Pancreas (tissue), 10 donors: Measurements from ENCODE around the gene TSHZ2. TPM values are rescaled to one million over a fixed set of nuclear protein-coding genes. Genes with fewer than 3 reads are reported as not detected.

Source experiments
- ATAC-seq, 4 donors: fragments of 200-7000 bp; cut with Tn5 transposase; one replicate each; pipeline versions ENCODE4 v1.8.0 to v1.9.1; 2020; ENCODE audit warnings: mild to moderate bottlenecking in 4 of 4, moderate library complexity in 4 of 4
- DNase-seq, 6 donors: peaks; one replicate each; pipeline ENCODE4 v3.0.0-alpha.2; 2020
- FAIRE-seq: peaks from 2 replicates; lab custom pipeline; 2012; peaks lifted over from hg19 to GRCh38; lab: Jason Lieb, UNC
- H3K27ac ChIP-seq, 4 donors: fragments of 200-600 bp; sonication (generic); 1 replicate in 3 of 4; 2 replicates in 1 of 4; pipeline versions ENCODE4 v1.5.0 to v1.8.0; 2020
- H3K27me3 ChIP-seq, 4 donors: fragments of 200-600 bp; one replicate each; pipeline ENCODE4 v1.8.0; 2021
- H3K36me3 ChIP-seq, 3 donors: fragments of 200-600 bp; sonication (generic) in 1 of 3; one replicate each; pipeline versions ENCODE4 v1.5.0 to v1.8.0; 2020 to 2021
- H3K4me1 ChIP-seq, 3 donors: fragments of 200-600 bp; one replicate each; pipeline ENCODE4 v1.8.0; 2021
- H3K4me3 ChIP-seq, 4 donors: fragments of 200-600 bp; sonication (generic) in 2 of 4; one replicate each; pipeline versions ENCODE4 v1.5.0 to v1.8.0; 2020 to 2021
- H3K9me3 ChIP-seq, 4 donors: fragments of 200-600 bp; one replicate each; pipeline ENCODE4 v1.8.0; 2021
- CTCF ChIP-seq, 4 donors: fragments of 200-600 bp; sonication (generic) in 3 of 4; IDR thresholded peaks; one replicate each; pipeline versions ENCODE4 v1.5.0 to v1.8.0; 2021; ENCODE audit warnings: antibody characterized with exemption in 4 of 4
- WGBS, 2 donors: extraction: QIAGEN DNeasy Blood & Tissue Kit; methylation state at CpG; one replicate each; pipeline ENCODE4 v1.1.7; 2013; 5-methylcytosine and 5-hydroxymethylcytosine counted together
- intact Hi-C, 3 donors: fragments of 100-400 bp; cut with DNase I; formaldehyde crosslinking; loops; one replicate each; pipeline versions ENCODE4 v1.11.1 to v1.14.2; 2022
- polyA plus RNA-seq, 2 donors: library from polyadenylated mRNA; stranded (reverse); fragments of 200-250 nt; gene quantifications; one replicate each; pipeline ENCODE4 v1.2.3, GENCODE V29; 2013
- total RNA-seq, 6 donors: library from RNA; stranded (reverse); fragmentation: NEBNext Ultra II Directional in 4 of 6; extraction: Animal tissue kit (Norgen Biotek cat#: 25700) in 4 of 6; gene quantifications; one replicate each; pipeline versions ENCODE4 v1.2.1 to v1.2.4, GENCODE V29; 2021 to 2023
- donor health status: healthy with polysubstance abuse.
- donor health status: DM: no; HTN: no; CAD: no; lungs with moderate emphysema.
- donor health status: DM: no; HTN: no; CAD: no.
- donor health status: control.
- donor health status: control.
- donor health status: Bipolar disorder and iron deficiency.
- donor health status: DM: yes; HTN: yes; CAD: no.
- donor health status: DM: no; HTN: no; CAD: no.
- donor health status: DM: no; HTN: no; CAD: no.
- donor health status: DM: yes; HTN: yes; CAD: no.

The TSHZ2 gene
- total and polyA plus RNA-seq, 8 donors: 2.2 to 23.5 (median 4.5) TPM

DNA sequence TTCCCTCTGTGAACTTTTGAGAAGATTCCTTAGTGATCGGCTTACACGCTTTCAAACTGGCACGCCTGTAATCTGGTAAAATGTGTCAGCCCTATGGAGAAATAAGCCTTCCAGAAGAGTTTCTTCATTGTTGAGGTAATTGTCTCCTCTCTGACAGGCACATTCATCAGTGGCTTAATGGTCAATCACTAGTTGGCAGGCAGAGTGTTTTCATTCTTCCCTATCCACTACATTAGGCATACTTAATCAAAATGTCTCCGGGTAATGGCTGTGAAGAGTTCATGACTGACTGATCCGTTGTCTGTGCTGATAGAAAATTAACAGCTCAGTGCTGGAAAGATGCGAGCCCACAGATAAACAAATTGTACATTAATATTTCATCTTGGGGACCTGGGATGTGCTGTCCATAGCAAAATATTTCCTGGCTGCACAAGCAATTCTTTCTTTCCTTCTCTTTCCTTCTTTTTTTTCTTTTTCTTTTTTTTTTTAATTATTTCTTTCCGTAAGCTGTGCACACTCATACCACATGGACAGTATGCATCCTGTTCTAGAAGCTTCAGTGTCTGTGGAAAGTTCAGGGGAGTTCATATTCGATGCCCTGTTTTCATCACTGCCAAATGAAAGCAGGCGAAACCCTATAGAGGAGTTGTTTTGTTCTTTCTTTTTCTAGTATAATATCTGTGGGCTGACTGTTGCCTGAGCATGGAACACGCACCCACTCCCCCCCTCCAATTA lies 31.4 kb downstream of the TSHZ2 start:
- Histone ChIP-seq H3K27me3 (no peaks in the 10 kb centered on the region), H3K27ac (no peak overlapping the region), H3K4me1 (no peaks in the 10 kb centered on the region), H3K4me3 (no peak overlapping the region), H3K9me3 (no peaks in the 10 kb centered on the region), H3K36me3 (no peaks in the 10 kb centered on the region)
- ATAC-seq: peak in 2 of 4 donors; percentile 49 to 71
- 71 to 74% methylated on average over 10 of the region's 10 CpGs for WGBS, 2 donors
- no peak for TF ChIP-seq CTCF (IDR thresholded peaks at IDR 0.05)
- DNase-seq: no peak
- no peak for FAIRE-seq
- intact Hi-C loops: no loop called here

DNA sequence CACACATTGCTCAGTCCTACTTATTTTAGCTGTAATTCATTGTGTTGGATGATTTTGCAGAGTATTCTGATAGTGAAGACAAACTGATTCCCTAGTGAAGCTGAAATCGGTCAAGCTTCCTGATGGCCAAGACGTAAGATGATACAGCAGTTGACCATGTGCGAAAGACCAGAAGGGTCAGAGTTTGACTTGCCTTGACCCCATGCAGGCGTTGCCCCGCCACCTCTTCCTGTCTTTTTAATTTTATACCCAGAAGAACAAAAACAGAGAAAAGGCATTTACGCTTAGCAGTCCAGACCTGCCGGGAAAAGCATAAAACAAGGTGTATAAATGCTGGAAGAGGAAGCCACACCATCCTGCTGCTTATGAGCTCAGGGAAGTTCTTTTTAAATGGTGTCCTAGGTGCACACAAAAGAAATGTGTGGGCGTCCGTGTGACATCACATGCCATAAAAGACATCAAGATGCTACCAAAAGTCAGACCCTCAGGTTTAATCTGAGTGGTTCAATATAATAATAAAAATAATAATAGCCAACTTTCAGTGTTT lies 32.2 kb downstream of the TSHZ2 start:
- no peak for FAIRE-seq
- Histone ChIP-seq H3K9me3 (no peaks in the 10 kb centered on the region), H3K36me3 (no peaks in the 10 kb centered on the region), H3K4me3 (no peak overlapping the region), H3K27ac (no peak overlapping the region), H3K4me1 (no peaks in the 10 kb centered on the region), H3K27me3 (no peaks in the 10 kb centered on the region)
- WGBS, 2 donors: 84 to 90% methylated on average over 9 of the region's 9 CpGs
- ATAC-seq: no peak
- no peak for DNase-seq
- no peak for TF ChIP-seq CTCF (IDR thresholded peaks at IDR 0.05)
- intact Hi-C loops: no loop called here

DNA sequence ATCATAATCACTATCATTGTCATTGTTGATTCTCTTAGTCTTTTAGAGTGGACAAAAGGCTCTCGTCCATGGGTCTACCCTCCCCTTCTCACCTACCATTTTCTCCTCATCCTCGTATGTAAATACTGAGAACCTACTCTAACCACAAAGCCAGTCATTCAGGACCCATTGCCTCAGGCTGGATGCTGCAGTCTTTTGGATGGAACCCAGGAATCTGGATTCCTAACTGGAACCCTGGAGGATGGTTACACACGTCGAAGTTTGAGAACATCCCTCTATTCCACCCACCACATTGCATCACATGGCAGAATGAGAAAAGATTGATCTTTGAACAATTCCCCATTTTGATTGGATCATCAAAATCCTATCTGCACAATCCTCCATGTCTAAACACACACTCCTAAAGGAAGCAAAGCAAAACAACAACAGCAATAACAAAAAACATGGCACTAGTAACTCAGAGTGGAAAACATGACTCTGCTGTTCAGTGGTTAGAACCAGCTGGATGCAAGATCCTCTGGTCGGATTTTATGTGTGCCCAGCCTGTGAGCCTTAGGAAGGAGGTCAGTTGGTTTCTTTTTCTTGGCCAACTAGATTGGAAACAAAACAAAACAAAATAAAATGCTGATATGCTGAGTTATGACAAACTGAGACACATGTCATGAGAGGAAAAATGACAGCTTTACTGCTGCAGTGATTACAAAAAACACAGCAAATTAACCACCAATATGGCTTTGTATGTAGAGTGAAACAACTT lies 38.0 kb downstream of the TSHZ2 start:
- TF ChIP-seq CTCF (IDR thresholded peaks at IDR 0.05): no peak
- no peak for FAIRE-seq
- Histone ChIP-seq H3K36me3 (no peaks in the 10 kb centered on the region), H3K27me3 (no peaks in the 10 kb centered on the region), H3K4me1 (no peaks in the 10 kb centered on the region), H3K4me3 (no peak overlapping the region), H3K9me3 (no peaks in the 10 kb centered on the region), H3K27ac (no peak overlapping the region)
- 70 to 73% methylated on average over 5 of the region's 5 CpGs for WGBS, 2 donors
- no peak for ATAC-seq
- intact Hi-C loops: no loop called here
- DNase-seq: no peak

DNA sequence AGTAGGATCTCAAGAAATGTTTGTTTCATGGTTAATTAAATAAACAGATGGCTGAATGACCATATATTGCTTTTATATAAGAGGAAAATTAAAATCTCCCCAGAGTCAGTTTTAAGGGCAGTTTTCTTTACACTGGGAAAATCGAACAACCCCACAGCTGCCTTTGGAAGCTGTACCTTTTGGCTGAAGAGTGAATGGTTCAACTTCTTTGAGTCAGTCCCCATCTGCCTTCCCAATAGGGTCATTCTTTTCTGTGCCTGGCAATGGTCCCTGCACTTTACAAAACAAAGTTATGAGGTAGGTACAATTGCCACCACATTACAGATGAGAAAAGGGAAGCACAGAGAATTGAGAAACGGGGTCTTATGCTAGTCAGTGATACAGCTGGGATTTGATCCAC lies 39.5 kb downstream of the TSHZ2 start:
- ATAC-seq (peak in 1 of 4 donors; percentile 59), DNase-seq (no peak), FAIRE-seq (no peak)
- no peaks in the 10 kb centered on the region for H3K9me3 ChIP-seq
- H3K4me3 ChIP-seq: no peak overlapping the region
- H3K36me3 ChIP-seq: no peaks in the 10 kb centered on the region
- H3K27ac ChIP-seq: no peak overlapping the region
- no peak for TF ChIP-seq CTCF (IDR thresholded peaks at IDR 0.05)
- H3K4me1 ChIP-seq: no peaks in the 10 kb centered on the region
- 61 to 72% methylated on average over 2 of the region's 2 CpGs for WGBS, 2 donors
- intact Hi-C loops: no loop called here
- H3K27me3 ChIP-seq: no peaks in the 10 kb centered on the region
